H54 (cell line): Measurements from ENCODE around the gene ATP11A.

Experiments used
- DNase-seq: peaks from one replicate; pipeline ENCODE4 v3.0.0; 2011; ENCODE audit warnings: low spot score, mixed read lengths; ENCODE audit not compliant: insufficient read length
- FAIRE-seq: peaks from 3 replicates; lab custom pipeline; 2011; peaks lifted over from hg19 to GRCh38; lab: Jason Lieb, UNC
- POLR2A ChIP-seq: IDR thresholded peaks from 2 replicates; pipeline ENCODE4 v1.6.1; 2011; ENCODE audit warnings: low read depth, mild to moderate bottlenecking, low read length

Gene ATP11A

DNA sequence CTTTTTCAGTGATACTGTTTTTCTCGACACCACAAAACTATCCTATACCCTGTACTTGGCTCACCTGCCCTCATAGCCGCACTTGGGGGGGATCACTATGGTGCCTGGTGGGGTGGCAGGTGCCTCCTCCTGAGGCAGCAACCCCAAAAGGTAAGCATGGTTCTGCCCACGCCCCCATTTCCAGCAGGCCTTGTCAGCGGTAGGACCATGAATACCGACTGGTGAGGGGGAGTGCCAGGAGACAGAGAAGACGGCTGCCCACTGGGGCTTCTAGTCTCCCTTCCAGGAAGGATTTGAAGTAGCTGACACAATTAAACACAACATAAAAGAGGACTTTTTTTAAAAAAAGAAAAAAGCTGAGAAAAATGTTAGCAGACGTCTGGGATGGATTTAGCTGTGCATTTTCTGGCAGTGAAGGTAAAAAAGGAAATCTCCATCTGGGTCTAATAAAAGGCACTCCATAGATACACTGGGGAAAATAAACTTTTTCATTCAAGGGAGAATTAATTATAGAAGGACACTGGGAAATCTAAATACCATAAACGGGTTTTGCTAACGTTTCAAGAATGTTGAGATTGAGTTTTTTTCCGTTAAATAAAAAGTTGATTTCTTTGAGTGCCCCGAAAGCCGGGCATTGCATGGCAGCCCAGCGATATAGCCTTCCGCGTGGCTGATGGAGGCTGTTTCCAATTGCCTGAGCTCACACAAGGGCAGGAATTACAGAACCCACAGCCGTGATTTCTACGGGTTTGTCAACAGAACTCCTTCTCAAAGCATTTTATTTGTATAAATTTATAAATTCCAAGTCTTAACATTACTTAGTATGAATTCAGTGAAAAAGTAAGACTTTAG lies 45.1 kb downstream of the ATP11A start:
- no peak for TF ChIP-seq POLR2A
- FAIRE-seq (no peak), DNase-seq (no peak)

DNA sequence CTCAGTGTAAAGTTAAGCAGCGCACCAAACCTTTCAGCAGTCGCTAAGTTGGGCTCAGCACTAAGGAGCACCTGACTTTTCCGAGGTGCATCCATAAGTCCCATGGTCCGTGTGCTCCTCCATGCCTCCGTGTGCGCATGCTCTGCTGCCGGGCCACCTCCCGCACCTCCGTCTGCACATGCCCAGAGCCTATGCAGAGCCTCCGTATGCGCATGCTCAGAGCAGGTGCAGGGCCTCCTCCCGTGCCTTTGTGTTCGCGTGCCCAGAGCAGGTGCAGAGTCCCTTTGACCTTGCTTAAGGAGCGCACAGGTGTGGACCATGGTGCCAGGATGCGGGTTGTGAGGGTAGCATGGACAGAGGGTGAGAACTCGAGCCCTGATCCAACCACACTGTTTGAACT lies 46.0 kb downstream of the ATP11A start:
- DNase-seq (no peak), FAIRE-seq (no peak)
- TF ChIP-seq POLR2A = no peak

DNA sequence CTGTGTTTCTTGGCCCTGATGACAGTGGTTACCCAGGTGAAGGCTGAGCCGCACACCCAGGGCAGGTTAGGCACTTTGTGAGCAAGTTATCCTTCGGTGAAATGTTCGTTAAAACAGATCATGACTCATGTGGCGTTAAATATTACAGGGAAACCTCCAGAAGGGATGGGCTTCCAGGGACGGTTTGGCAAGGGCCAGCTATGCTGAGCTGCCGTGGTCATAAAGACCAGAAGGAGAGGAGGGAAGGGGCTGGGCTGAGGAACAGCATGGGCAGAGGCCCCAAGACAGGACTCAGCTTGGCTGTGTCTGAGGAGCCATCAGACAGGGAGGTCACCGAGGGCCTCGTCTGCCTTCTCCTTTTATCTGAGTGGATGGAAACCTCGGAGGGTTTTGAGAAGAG lies 47.5 kb downstream of the ATP11A start:
- FAIRE-seq = peak; percentile 11
- no peak for TF ChIP-seq POLR2A
- DNase-seq = no peak

DNA sequence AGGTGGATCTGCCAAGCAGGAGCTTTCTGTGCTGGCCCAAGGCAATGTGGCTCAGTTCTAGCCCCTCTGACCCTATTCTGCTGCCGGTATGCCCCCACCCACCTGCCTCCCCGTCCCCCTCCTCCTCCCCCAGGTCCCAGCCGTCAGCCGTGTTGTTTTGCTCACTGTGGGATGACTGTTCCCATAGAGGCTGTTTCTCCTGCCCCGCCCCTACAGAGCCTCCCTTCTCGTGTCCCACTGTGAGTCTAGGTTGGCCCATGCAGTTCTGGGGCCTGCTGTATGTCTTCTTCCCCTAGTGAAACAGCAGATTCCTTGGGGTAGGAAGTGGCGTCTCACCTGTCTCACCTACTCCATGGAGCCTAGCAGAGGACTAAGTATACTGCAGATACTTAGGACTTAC lies 48.8 kb downstream of the ATP11A start:
- no peak for FAIRE-seq
- no peak for TF ChIP-seq POLR2A

DNA sequence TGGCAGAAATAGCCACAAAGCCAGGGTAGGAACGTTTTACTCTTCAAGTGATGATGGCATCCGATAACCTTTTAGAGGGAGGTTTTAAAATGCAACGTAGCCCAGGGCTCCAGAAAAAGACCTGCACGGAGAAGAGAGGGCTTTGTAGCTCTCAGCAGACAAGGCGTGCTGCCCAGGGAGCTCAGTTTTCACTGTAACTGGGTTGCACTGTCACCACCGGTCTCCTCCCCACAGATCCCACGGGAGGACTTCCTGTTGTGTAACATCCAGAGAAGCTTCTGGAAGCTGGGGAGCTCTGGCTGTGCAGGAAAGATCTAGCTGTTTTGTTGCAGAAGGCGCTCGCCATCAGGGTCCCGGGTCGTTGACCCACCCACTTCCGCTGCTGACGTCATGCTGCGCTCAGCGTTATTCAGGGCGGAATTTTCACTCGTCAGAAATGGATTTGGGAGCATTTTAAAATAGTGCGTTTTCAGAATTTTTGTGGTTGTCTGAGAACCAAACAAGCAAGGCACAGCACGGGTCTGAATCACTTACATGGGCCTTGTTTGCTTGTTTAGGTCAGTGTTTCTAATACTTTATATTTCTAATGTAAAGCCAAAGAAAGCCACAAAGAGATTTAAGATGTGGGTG lies 50.8 kb downstream of the ATP11A start:
- no peak for DNase-seq
- FAIRE-seq = no peak
- no peak for TF ChIP-seq POLR2A

More for the DNA sequence above, 48.8 kb downstream of the ATP11A start:
- no peak for DNase-seq

DNA sequence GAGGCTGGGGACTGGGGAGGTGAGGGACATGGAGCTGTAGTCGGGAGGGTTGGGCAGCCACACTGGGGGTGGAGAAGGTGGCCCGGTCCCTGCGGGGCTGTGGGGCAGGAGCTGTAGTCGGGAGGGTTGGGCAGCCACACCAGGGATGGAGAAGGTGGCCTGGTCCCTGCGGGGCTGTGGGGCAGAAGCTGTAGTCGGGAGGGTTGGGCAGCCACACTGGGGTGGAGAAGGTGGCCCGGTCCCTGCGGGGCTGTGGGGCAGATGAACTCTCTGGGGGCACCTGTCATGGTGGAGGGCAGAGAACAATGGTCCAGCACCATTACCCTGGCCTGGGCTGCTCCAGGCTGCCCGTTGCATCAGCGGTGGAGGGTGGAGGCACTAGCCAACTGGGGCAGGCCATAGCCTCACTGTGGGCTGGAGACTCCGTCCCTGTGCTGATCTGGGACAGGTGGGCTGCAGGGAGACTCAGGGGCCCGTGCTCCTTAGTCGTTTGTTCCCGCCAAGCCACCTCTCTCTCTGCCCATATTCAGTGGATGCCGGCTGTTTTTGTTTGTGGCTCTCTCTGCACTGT lies 51.4 kb downstream of the ATP11A start:
- no peak for DNase-seq
- TF ChIP-seq POLR2A = no peak
- FAIRE-seq = no peak

DNA sequence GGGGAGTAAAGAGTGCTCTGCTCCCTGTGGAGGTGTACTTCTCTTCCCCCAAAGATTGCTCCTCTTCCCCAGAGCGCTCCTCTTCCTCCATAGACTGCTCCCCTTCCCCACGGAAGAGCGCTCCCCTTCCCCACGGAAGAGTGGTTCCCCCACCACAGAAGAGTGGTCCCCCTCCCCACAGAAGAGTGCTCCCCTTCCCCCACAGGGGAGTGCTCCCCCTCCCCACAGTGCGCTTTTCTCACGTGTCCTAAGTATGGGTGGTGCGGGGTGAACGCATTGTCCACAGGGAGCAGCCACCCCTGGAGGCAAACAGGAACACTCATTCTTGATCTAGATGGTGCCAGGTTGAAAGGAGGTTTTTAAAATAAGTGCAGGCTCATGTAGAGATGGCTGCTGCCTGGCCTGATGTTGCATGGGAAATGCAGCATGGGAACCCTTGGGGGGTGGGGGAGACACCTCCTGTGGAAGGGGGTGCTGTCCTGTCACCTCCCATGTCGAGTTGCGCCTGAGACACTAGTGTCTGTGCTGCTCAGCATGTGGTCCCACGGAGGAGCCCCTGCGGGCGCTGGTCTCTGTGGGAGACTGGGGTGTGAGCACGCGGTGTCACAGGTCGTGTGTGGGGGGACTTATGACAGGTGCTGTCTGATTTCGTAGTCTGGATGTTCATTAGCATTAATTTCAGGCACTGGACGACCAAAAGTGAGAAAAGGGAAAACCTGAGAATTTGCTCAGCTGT lies 52.2 kb downstream of the ATP11A start:
- TF ChIP-seq POLR2A = no peak
- DNase-seq = no peak
- no peak for FAIRE-seq

DNA sequence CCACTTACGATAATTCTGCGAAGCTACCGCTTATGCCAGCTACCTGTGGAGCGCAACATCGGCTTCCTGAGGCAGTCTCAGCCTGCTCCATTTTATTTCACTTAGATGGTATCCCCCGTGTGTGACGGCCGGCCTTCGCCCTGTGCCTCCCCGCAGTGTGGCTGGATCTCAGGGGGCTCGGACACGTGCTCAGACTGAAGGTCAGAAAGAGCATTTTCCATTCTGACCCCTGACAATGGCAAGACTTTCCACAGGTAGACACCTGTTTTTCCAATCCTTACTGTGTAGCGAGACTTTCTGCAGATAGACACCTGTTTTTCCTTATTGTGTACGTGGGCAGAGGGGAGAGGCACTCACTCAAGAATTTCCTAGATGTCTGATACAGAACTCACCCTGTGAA lies 52.7 kb downstream of the ATP11A start:
- DNase-seq (no peak), FAIRE-seq (no peak)
- no peak for TF ChIP-seq POLR2A

DNA sequence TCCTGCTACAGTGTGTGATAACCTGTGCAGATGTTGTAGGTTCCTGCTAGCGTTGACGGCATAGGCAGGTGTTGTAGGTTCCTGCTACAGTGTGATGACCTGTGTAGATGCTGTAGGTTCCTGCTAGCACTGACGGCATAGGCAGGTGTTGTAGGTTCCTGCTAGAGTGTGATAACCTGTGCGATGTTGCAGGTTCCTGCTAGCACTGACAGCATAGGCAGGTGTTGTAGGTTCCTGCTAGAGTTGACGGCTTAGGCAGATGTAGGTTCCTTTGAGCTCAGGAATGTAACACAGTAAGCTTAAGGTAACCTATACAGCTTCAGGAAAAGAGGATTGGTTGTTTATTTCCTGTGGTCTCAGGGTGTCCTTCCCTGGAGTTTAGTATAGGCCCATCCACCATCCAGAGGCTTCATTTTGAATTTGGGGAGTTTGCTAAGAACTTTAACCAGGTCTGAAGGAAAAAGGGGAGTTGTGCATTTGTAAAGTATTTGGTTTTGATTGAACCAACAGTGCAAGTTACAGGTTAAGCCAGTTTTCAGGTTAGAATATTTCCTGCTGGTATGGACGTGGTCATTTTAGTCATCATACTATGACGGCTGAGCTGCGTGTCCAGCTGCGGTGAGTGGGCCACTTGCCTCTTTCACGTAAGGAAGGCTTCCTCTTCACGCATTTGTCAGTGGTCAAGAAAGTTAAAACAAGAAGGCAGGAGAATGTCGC lies 53.8 kb downstream of the ATP11A start:
- DNase-seq = no peak
- TF ChIP-seq POLR2A = no peak
- no peak for FAIRE-seq

DNA sequence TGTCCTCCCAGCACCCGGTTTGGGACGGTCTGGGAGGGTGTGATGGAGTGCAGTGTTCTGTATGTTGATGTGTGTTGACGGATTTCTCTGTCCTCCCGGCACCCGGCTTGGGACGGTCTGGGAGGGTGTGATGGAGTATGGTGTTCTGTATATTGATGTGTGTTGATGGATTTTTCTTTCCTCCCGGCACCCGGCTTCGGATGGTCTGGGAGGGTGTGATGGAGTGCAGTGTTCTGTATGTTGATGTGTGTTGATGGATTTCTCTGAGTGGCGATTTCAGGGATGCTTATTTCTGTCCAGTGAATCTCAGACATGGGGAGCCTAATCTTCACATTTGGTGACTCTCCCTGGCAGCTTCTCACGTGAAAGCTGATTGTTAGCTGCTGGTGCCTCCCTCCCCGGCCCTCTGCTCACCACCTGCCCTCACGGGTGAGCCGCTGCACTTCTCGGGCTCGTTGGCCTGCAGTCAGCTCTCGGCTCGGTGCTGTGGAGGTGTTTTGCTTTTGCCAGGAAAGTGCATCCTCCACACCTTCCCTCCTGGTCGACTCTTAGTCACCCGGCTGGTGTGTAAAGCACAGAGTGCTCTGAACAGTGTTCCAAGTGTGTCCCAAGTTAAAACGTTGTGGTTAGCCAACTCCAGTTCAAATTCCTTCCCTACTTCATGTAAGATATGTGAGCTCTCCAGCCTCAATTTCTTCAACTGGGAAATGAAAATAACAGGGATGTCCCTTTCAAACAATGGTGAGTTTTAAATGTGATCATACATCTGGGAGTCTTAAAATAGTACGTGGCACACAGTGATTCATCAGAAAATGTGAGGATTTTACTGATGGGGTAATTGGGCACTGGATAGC lies 54.6 kb downstream of the ATP11A start:
- DNase-seq = peak; percentile 36
- peak; percentile 92 for FAIRE-seq
- no peak for TF ChIP-seq POLR2A

DNA sequence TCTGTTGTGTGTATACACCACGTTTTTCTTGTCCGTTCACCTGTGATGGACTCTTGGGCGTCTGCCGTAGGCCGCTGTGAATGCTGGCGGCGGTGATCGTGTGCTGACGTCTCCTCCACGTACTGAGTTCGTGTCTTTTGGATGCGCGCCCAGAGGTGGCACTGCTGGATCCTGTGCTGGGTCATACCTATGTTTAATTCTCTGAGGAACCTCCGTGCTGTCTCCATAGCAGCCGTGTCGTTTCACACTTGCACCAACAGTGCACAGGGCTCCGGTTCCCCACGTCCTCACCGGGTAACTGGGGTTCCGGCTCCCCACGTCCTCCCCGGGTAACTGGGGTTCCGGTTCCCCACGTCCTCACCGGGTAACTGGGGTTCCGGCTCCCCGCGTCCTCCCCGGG lies 56.2 kb downstream of the ATP11A start:
- no peak for DNase-seq
- TF ChIP-seq POLR2A = no peak
- no peak for FAIRE-seq

DNA sequence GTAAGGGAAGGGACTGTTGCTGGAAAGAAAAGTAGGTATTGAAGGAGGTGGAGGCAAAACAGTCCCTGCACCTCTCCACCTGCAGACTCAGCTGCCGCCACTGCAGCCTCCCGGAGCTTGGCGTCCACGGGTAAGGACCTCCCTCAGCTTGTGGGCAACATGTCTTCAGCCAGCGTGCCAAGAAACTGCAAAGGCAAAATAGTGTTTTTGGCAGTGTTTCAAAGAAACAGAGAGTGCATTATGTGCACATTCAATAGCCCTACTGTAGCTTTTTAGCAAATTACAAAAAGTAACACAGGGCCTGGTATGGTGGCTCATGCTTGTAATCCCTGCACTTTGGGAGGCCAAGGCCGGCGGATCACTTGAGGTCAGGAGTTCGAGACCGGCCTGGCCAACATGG lies 57.4 kb downstream of the ATP11A start:
- no peak for FAIRE-seq
- TF ChIP-seq POLR2A = no peak
- no peak for DNase-seq
